ENCODE results near the gene CHD2. TPM values are rescaled to one million over a fixed set of nuclear protein-coding genes. Genes with fewer than 3 reads are reported as not detected.

Gene CHD2
- total RNA-seq, 1 donor from 2014 or later: 54.2 TPM

GRCh38 chr15:92968926-92969651 lies 69.0 kb downstream of the CHD2 start:
- peaks cover 4% of the 10 kb centered on the region for H3K36me3 ChIP-seq (ENCODE audit: control insufficient read depth, insufficient read depth, low read length)

DNA sequence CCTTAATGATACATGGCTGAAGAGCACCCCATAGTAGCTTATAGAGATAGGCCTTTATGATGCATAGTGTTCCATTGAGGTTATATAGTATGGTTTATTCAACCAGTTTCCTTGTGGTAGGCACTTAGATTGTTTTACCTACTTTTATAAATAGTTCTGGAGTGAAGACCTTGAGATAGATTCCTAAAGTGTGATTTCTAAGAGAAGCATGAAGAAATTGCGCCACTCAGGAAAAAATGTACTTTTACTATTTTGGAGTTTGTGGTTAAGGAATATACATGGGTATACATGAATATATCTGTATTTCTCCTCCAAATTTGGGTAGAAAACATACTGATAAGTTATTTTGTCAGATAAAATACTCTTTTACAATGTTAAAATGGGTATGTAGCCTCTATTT lies 70.5 kb downstream of the CHD2 start:
- H3K27me3 ChIP-seq (ENCODE audit: control insufficient read depth, insufficient read depth, low read length): no peaks in the 10 kb centered on the region
- peaks cover 5% of the 10 kb centered on the region for H3K36me3 ChIP-seq (ENCODE audit: control insufficient read depth, insufficient read depth, low read length)
- no peak for TF ChIP-seq CTCF (IDR thresholded peaks at IDR 0.05; ENCODE audit: insufficient read depth, low read length, poor library complexity, severe bottlenecking)

More at GRCh38 chr15:92968926-92969651, 69.0 kb downstream of the CHD2 start:
- Histone ChIP-seq H3K4me3 (ENCODE audit: low read depth, low read length) (no peak overlapping the region), H3K27me3 (ENCODE audit: control insufficient read depth, insufficient read depth, low read length) (no peaks in the 10 kb centered on the region)
- TF ChIP-seq CTCF (IDR thresholded peaks at IDR 0.05; ENCODE audit: insufficient read depth, low read length, poor library complexity, severe bottlenecking): peak; percentile 20
- no peak for DNase-seq (ENCODE audit: low read depth)

DNA sequence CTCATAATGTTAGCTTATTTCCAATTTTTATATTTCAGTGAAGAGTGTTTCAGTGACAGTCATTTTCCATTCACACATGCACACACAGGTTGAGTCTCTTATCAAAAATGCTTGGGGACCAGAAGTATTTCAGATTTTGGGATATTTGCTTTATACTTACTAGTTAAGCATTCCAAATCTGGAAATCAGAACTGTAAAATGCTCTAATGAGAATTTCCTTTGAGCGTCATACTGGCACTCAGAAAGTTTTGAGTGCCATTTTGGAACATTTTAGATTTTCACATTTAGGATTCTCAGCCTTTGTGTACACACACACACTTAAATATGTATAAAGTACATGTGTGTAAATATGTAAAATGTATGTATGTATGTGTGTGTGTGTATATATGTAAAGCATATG lies 71.0 kb downstream of the CHD2 start:
- H3K36me3 ChIP-seq (ENCODE audit: control insufficient read depth, insufficient read depth, low read length): peaks cover 5% of the 10 kb centered on the region

More for the DNA sequence above, 70.5 kb downstream of the CHD2 start:
- H3K4me3 ChIP-seq (ENCODE audit: low read depth, low read length): no peak overlapping the region
- no peak for DNase-seq (ENCODE audit: low read depth)

GRCh38 chr15:92971713-92972112 lies 71.6 kb downstream of the CHD2 start:
- DNase-seq (ENCODE audit: low read depth): no peak
- Histone ChIP-seq H3K27me3 (ENCODE audit: control insufficient read depth, insufficient read depth, low read length) (no peaks in the 10 kb centered on the region), H3K4me3 (ENCODE audit: low read depth, low read length) (no peak overlapping the region), H3K36me3 (ENCODE audit: control insufficient read depth, insufficient read depth, low read length) (peaks cover 4% of the 10 kb centered on the region)
- TF ChIP-seq CTCF (IDR thresholded peaks at IDR 0.05; ENCODE audit: insufficient read depth, low read length, poor library complexity, severe bottlenecking): no peak

More for the DNA sequence above, 71.0 kb downstream of the CHD2 start:
- Histone ChIP-seq H3K4me3 (ENCODE audit: low read depth, low read length) (no peak overlapping the region), H3K27me3 (ENCODE audit: control insufficient read depth, insufficient read depth, low read length) (no peaks in the 10 kb centered on the region)
- no peak for TF ChIP-seq CTCF (IDR thresholded peaks at IDR 0.05; ENCODE audit: insufficient read depth, low read length, poor library complexity, severe bottlenecking)
- DNase-seq (ENCODE audit: low read depth): no peak

DNA sequence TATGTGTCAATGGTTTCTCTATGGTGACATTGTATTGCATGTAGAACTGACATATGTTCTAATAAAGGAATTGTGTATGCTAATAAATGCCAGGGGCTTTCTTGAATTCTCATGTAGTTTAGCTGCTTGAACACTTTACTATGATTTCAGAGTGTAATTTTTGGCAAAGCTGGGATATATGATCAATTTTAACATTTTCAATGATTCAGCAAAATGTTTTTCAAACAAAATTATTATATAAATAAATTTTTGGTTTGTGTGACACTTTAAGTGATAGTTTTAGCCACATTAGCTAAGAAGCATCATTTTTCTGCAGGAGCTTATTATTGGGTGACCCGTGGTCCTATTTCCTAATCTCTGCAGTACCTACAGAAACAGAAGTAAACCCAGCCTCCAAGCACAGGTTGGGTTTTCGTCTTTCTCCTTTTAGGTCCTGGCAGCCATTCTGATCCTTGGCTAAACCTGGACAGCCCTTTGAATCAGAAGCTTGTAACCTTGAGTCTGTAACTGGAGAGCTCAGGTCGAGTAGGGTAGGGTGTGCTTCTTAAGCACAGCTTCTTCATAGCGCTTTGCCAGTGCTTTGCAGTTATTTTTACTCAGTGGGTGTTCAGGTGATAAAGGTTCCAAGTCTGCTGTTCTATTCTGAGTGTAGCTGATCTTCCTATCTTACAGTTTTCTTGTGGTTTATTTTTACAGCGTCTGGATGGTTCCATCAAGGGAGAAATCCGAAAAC lies 74.2 kb downstream of the CHD2 start:
- H3K4me3 ChIP-seq (ENCODE audit: low read depth, low read length): no peak overlapping the region
- no peak for DNase-seq (ENCODE audit: low read depth)
- H3K36me3 ChIP-seq (ENCODE audit: control insufficient read depth, insufficient read depth, low read length): peaks cover 2% of the 10 kb centered on the region
- no peak for TF ChIP-seq CTCF (IDR thresholded peaks at IDR 0.05; ENCODE audit: insufficient read depth, low read length, poor library complexity, severe bottlenecking)
- H3K27me3 ChIP-seq (ENCODE audit: control insufficient read depth, insufficient read depth, low read length): no peaks in the 10 kb centered on the region

Measured in kidney epithelial cell (primary cell).